AG08396 (cell line): ENCODE results near the gene GUCD1.
"Not testable (repeated sequence)": the region's sequence is repeated elsewhere in the genome, so short reads cannot be mapped to it uniquely, and the experiment has no call there.

Experiments
- DNase-seq: peaks from one replicate; pipeline ENCODE4 v3.0.0; 2012; ENCODE audit warnings: low spot score, mixed read lengths

The GUCD1 gene

DNA sequence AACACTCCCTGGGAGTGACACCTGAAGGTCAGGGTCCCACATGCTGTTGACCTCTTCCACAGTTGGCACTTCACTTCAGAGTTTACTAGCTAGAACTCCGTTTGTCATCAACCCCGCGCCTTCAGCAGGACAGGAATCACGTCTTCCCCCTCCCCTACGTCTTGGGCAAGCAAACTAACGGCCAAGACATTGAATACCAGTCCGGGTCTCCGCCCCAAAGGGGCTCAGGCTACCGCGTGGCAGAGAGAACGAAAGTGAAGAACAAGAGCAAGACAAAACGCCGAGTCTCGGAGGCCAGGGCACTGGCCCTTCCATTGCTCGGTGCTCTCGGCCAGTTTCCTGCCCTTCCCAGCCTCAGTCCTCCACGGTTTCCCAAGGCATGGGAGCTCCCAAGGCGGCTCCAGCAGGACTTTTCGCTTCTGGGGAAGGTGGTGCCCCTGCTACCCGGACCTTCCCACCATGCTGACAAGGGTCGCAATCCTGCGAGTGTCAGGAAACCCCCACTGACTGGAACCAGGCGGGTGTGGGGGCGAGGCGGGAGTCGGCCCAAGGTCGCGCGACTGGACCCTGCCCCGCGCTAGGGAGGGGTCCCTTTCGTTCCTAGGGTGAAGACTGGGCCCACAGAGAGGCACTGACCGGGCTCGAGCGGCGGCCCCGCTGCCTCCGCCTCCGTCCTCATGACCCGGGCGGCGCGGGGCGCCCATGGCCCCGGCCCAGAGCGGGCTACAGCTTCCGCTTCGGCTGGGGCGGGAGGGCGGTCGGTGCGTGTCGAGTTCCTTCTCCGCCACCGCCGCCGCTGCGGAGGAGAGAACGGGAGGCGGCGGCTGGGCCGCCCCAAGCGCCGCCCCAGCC, at the start of gene GUCD1:
GUCD1 (minus strand) TSS at position 826 of the 852 bp plus-strand sequence; CDS start at position 679, 147 bp downstream.
- DNase-seq, result peak; percentile 47

DNA sequence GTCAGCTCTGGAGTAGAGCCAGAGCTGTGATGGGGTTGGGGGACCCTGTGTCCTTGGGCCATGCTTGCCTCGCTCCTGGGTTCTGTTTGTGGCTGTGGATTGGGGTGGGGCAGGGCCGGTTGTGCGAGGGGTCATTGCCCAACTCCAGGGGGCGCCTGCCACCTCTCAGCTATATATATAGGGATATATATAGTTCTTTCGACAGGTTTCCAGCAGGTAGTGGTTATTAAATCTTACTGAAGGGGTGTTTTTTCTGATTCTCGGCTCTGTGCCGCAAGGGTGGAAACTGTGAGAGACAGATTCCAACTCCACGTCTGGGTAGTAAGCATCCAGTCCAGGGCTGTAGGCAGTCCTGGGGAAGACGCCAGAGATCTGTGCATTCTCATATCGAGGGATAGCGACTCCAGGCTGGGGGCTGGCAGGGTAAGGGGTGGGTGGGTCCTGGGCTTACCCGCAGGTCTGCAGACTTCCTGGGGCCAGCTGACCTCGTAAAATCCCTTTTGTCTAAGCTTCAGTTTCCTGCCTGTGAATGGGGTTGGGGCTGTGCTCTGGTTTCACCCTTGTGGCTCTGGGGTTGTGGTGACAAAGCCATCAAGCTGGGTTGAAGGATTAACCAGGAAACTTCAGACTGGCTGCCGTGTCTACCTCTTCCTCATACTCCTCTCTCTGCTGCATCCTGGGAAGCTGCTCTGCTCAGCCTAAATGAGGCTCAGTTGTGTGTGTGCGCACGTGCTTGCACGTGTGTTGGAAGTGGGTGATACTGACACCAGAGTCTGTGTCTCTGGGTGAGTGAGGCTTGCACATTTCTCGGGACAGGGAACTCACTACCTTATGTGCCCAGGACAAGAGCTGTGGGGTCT, 49.1 kb upstream of the GUCD1 start:
- not testable (repeated sequence) for DNase-seq

DNA sequence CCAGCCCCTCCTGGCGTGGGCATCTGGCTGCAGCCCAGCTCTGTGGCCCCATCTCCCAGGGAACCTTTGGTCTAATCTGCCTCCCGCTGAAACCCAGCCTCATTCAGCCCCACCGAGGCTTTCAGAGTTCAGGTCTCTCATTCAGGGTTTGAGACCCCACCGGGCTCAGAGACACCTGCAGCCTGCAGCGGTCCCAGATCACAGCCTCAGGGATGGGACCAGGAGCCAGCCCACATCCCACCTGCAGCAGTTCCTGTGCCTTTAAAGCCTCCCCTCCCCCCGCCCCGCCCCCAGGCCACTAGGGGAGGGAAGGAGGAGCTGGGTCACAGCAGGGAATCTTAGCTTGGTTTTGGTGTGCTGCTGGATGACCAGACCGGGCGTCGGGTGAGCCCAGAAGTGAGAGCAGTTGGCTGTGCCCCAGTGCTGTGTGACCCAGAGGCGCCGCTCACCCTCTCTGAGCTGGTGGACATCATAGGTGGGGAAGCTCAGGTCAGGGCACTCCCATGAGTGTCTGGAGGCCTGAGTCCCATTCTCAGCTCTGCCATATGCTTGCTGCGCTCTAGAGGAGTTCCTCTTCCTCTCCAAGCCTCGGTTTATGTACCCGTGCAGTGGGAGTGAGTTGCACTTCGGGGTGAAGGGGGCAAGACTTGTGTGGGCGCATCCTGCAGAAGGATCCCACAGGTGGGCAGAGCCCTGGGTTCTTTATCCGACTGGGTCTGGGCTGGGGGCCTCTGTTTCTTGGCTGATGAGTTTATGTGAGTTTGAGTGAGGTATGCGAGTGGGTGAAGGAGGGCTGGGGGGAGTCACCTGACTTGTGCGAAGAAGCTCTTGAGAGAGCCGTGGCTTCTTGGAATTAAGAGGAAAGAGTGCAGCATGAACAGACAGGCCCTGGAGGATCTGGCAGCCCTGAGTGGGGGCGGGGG, 48.2 kb upstream of the GUCD1 start, which contains the start of gene GGT1:
GGT1 (plus strand) TSS at position 347 of the 923 bp plus-strand sequence. CDS start 7,889 bp downstream, outside the sequence.
- not testable (repeated sequence) for DNase-seq

DNA sequence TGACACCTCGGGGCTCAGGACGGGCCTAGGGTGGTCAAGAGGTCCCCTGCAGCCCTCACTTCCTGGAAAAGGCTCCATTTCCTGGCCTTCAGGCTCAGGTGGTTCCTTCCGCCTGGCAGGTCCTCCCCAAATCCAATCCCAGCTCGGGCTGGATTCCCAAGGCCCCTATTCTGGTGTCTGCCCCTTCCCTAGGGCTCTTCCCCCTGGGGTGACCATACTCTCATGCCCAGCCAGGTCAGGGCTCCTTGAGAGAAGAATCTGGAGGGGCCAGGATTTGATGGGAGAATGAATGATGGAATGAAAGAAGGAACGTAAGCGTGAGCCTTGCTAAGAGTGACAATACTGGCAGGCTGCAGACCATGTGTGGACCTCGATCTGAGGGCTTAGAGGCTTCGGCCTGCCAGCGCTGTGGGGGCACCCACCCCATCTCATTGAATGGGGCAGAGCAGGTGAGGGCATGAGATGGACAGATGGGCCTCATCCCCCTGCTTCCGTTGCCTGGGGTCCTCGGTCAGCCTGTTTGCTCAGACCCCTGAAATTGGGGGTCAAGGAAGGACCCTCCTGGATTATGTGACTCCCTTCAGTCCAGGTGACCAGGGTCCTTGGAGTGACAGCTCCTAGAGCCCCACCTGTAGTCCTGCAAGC, 47.3 kb upstream of the GUCD1 start:
- not testable (repeated sequence) for DNase-seq

DNA sequence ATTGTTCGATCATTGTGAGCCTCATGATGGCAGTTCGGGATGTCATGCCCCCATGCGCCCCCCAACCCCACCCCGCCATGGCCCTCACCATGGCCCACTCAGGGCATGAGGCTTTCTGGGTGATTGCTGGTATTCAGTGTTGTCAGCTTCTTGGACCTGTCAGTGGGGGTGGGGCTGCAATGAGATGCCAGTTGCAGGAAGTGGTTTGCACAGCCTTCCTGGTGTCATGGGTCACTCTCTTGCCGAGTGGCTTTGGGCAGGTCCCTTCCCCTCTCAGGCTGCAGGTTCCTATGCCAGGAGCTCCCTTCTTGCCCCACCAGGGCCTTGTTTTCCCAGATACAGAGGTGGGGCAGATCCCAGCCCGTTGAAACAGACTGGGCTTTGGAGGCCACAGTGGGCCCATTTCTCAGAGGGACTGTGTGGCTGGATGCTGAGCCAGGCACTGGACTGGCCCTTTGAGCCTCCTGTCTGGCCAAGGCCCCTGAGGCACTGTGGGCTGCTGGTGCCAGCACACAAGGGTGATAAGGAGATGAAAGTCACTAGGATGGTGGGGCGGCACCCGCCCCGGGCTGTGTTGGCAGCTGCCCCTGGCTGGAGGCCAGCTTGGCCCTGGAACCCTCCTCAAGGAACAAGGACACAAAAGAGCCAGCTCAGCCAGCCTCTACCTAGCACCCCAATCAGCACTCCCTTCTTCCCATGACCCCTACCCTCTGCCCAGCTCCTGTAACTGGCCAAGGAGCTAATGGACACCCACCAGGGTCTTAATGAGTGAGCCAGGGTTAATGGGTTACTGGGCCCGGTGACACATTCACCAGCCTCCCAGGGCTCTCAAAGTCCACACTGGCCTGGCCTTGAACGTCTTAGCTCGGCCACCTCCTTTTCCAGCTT, 46.5 kb upstream of the GUCD1 start:
- DNase-seq, result no peak

DNA sequence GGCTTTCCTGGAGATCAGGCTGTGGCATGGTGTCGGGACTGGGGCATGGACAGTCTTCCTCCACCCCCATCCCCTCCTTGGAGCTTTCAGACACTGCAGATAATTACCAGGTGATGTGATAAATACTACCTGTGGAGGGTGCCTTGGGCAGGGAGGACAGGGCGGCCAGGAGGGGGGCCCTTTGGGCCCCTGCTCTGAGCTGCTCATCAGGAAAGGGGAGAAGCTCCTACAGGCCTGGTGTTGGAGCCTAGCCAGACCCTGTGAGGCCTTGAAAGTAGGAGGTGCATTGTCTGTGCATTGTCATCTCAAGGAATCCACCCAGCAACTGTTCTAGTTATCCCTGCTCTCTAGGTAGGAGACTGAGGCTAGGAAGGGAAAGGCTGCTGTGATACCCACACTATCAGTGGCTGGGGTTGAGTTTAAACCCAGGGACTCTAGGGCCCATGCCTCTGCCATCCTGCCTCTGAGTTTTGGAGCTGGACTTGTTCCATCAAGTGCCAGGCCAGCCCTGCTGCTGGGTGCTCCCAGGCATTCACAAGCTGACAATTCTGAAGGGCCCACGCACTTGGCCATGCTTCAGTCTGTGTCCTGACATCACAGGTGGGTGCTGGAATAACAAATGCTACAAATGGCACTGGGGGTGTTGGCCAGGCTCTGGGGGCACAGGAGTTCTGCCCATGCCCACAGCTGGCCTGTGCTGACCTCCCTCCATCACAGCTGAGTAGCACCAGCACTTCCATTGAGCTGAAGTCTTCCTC, 45.2 kb upstream of the GUCD1 start:
- DNase-seq, result not testable (repeated sequence)

DNA sequence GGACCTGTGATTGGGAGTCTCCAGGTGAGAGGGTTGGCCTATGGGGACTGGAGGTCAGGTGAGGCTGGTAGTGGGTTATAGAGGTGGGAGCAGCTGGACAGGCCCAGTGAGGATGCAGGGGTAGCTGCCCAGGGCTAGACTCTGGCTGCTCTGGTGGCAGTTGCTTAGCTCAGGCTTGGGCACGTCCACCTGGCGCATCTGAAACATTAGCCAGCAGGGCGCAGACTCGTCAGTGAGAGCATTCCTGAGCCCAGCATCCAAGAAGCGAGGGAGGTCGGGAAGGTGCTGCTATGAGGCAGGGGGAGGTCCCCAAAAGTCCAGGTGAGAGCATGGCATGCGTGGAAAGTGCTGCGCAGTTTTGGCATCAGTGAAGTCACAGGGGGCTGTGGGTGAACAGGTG, 44.6 kb upstream of the GUCD1 start:
- no peak for DNase-seq

DNA sequence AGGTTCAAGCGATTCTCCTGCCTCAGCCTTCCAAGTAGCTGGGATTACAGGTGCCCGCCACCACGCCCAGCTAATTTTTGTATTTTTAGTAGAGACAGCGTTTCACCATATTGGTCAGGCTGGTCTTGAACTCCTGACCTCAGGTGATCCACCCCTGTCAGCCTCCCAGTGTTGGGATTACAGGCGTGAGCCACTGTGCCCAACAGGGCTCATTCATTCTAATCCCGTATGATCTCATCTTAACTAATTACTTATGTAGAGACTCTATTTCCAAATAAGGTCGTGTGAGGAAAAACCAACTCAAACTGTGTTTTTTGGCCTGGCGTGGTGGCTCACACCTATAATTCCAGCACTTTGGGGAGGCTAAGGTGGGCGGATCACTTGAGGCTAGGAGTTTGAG, 42.1 kb upstream of the GUCD1 start:
- not testable (repeated sequence) for DNase-seq

DNA sequence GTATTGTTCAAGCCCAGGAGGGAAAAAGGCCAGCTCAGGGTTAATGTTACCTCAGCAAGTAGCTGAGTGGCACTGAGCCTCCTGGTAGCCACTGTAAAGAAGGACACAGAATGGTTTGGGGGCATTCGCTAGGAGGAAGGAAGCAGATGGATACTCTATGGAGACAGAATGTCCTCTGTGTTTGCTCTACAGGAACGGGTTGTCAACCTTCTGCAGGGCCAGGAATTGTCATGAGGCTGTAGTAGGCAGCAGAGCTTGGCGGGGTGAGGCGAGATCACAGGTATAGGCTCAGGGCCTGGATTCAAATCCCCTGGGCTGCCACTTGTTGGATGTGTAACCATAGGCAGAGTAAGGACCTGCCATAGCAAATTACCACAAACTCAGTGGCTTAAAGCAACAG, 40.9 kb upstream of the GUCD1 start:
- no peak for DNase-seq

DNA sequence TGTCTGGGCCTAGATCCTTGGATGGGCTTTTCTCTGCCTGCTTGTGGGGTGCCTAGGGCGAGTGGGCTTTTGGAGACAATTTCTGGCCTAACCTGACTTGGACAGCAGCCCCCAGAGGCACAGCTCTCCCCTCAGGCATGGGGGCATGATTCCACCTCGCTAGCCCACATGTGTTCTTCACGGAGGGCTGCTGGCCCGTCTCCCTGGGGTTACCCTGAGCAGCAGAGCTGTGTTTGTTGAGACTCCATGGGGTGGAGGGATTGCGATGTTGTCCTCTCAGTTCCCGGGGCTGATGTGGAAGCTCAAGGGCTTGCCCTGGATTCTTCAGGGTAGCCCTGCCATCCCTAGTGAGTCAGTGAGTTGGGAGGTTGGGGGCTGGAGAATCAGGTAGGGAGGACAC, 40.3 kb upstream of the GUCD1 start:
- DNase-seq, result no peak

DNA sequence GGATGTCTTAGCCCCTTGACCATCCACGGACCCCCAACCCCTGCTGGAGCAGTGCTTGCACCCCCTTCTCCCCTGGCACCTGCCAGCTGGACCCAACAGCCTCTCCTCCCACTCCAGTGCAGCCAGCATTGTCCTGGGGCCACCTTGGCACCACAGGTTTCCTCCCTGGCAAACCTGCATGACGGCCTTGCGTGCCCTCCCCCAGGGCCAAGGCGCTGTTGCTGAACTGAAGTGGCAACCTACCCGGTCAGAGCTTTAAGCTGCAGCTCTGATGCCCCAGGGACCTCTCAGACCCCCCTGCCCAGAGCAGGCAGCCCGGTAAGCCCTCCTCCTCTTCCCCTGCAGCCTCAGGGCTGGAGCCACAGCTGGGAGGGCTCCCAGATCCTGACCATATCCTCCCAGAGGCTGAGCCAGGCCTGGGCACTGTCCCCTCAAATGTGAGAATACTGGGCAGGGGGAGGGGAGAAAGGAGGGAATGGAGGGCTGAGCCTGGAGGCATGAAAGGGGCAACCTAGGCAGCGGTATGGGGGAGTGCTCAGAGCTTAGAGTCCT, 39.7 kb upstream of the GUCD1 start:
- no peak for DNase-seq

DNA sequence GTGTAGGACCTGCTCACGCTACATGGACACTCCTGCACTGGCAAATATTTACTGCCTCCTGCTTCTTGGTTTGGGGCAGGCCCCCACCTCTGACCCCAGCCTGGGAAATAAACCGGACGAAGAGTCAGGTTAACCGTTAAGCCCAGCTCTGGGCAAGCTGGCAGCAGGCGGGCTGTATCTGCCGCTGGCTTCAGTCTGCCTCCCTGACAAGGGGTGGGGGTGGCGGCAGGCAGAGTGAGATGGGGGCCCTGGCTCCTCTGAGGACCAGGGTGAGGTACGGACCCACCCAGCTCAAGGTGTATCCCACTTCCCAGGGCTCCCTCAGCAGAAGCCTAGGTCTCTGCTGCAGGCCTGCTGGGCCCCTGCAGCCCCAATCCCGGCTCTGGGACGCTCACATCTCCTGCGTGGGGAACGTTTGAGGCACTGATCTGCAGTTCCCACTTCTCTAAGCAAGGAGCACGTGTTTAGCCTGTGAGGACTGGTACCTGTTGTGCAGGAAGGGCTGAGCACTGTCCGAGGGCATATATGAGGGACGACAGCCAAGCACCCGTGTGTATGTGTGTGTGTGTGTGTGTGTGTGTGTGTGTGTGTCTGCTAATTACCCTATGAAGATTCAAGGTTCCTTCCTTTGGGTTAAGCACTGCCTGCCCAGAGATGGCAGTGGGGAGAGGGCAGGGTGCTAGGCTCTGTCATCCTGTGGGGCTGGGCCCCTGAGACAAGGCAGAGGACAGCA, 39.1 kb upstream of the GUCD1 start:
- DNase-seq, result no peak

DNA sequence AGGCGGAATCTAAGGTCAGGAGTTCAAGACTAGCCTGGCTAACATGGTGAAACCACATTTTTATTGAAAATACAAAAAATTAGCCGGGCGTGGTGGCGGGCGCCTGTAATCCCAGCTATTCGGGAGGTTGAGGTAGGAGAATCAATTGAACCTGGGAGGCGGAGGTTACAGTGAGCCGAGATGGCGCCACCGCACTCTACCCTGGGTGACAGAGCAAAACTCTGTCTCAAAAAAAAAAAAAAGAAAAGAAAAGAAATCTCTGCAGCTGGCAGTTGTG, 38.6 kb upstream of the GUCD1 start:
- DNase-seq, result not testable (repeated sequence)

DNA sequence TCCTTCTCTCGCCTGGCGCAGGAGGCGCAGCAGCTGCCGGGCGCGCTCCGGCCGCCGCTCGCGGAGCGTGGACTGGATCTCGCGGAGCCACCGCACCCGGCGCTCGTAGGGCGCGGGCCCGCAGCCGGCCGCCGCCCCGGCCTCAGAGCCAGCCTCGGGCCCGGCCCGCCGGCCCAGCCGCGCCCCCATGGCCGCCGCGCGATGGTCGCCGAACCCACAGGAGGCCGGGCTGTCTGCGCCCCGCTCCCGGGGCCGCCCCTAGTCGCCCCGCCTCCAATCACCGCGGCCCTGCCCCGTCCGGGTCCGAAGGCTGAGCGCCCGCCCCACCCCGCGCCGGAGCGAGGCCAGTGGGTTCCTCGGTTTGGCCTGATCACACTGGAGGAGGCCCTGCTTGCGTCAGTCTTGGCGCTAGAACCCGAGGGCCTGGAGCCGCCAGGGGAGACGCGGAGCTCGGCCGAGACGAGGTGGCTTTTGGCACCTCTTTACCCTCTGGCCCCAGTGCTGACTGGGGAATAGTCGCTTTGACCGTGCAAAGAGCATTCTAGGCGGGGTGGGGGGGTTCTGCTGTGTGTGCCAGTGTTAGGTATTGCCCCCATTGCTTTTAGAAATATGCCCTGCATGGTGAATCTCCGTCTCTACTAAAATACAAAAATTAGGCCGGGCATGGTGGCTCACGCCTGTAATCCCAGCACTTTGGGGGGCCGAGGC, 38.1 kb upstream of the GUCD1 start, which contains the start of gene LRRC75B:
LRRC75B (minus strand) TSS at position 223 of the 708 bp plus-strand sequence; CDS start at position 189, 34 bp downstream.
- DNase-seq, result peak; percentile 97

DNA sequence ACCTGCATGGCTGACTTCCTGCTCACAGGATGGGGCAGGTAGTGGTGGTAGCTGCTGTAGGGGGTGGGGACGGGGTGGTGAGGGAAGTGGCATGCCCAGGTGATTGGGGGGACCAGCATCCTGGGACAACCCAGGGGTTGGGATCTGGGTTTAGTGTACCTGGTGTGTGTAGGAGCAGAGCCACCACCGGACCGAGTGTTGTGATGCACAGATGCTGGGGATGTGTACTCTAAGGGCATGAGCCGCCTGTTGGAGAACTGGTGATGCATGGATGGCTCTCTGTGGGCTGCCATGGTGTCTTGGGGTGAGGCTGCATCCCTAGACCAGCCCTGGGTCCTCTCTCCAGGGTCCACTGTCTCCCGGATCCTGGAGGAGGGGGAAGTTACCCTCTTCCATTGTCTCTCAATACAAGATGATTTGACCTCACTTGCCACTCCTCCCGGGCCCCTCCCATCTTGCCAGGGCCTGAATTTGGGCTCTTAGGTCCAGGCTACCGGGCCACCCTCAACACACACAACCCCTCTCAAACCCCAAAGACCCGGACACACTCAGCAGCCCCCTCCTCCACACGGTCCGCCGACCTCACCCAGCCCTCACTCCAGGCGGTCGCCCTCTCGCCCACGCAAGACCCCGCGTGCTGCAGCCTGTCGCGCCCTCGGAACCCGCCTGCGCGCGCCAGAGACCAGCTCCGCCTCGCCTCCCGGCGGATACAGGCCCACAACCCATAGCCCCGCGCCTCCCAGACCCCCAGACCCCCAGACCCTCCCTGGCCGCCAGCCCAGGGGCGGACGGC, 37.3 kb upstream of the GUCD1 start:
- DNase-seq, result peak; percentile 45

DNA sequence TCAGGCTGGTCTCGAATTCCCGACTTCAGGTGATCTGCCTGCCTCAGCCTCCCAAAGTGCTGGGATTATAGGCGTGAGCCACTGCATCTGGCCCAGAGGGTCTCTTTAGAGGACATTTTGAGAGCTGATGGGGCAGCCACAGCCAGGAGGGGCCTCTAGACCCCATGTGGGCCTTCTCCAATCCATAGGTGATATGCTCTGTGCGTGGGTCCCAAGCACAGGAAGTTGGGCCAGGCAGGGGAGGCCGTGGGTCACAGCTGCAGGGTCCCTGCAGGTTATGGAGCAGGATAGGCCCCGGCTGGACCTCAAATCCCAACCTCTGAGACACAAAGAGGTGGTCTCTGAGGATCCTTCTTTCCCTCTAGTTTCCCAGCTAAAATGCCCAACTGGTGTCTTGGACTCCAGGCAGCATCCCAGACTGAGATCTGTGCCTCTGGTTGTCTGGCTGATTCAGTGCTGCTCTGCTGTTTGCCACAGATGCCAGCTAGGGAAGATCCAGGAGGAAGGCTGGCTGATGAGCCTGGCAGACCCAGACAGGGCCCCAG, 36.4 kb upstream of the GUCD1 start:
- DNase-seq, result no peak
